GM18861 (cell line): ENCODE measurements around the gene NT5DC2.

ENCODE experiments used
- ATAC-seq: cut with Tn5 transposase; IDR thresholded peaks from one replicate; pipeline ENCODE4 v1.9.1; 2021; ENCODE audit not compliant: unreplicated experiment

Gene NT5DC2

GRCh38 chr3:52490035-52490938, 43.4 kb downstream of the NT5DC2 start:
- ATAC-seq = no peak

GRCh38 chr3:52489453-52489852, 44.2 kb downstream of the NT5DC2 start:
- ATAC-seq = no peak

DNA sequence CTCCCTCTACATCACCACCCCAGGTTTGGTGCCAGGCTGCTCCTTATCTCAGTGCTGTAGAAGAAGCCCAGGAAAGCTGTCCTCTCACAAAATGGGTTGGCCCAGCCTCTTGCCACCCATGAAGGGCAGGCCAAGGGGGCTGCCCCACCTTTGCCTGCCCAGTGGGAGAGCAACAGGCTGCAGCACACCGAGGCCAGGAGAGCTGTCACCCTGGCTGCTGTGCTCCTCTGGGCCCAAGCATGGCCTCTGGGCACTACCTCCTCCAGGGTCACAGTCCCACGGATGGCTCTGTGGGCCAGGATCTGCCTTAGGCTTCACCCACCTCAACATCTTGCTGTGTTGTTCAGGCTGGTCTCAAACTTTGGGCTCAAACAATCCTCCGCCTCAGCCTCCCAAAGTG, 44.9 kb downstream of the NT5DC2 start:
- no peak for ATAC-seq

- no peak for ATAC-seq
Measured at GRCh38 chr3:52487788-52488691, 45.6 kb downstream of the NT5DC2 start.

GRCh38 chr3:52487050-52487787, 46.4 kb downstream of the NT5DC2 start:
- no peak for ATAC-seq

DNA sequence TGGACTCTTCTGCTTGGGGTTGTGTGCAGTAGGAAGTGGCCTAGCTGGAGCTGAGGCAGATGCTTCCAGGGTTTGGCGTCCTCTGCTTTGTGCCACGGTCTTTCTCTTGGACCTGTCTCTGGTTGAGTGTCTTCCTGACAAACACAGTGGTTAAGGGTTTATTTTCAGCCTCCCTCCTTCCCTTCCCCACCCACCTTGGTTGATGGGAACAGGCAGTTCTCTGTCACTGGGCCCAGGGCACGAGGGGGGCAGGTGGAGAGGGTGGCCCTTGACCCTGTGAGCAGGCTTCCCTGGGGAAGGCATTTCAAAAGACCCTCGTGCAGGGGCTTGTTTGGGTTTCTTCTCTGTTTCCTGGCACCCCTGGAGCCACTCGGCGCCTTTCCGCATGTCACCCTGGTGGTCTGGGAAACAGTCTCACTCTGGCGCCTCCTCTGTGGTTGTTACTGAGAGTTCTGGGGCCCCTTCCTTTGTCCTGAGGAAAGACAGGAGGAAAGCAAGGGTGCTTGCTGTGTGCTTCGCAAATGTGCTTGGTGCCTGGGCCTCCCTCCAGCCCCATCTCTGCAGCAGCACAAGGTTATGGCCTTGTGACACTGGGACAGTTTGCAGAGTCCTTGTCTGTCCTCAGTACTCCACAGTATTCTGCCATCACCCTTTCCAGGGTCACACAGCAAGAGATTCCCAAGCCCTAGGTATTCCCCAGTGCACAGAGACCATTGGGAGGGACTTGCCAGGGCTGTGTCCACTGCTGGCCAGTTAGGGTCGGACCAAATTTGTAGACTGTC, 48.8 kb downstream of the NT5DC2 start:
- ATAC-seq = no peak

DNA sequence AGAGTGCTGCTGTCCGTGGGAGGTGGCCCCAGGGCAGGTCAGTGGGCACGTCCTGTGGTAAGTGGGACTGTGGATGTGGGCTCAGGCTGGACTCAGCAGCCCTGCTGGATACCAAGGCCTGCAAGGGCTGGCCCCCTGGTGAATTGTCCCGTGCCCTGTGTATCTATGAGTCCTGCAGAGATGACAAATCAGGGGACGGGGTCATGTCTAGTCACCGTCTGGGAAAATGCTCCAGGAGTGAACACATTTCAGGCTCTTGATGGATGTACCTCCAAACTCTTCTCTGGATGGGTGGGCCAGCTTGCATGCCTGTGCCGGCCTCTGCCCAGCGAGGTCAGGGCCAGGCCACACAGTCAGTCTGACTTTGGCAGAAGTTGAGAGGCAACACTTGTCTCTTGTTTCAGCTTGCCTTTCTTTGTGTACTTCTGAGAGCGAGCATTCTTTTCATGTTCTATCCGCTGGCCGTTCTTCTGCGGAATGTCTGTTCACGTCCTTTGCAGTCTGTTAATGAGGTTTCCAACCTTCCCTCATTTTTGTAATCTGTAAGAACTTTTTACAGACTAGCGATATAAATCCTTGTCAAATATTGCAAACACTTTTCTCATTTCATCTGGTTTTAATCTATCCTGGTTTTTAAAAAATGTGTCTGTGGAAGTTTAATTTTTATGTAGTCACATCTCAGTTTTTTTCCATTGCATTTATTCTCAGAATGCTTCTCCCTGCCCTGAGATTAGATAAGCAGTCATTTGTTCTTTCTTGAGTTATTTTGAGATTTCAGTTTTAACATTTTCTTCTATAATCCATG, 49.9 kb downstream of the NT5DC2 start:
- no peak for ATAC-seq

DNA sequence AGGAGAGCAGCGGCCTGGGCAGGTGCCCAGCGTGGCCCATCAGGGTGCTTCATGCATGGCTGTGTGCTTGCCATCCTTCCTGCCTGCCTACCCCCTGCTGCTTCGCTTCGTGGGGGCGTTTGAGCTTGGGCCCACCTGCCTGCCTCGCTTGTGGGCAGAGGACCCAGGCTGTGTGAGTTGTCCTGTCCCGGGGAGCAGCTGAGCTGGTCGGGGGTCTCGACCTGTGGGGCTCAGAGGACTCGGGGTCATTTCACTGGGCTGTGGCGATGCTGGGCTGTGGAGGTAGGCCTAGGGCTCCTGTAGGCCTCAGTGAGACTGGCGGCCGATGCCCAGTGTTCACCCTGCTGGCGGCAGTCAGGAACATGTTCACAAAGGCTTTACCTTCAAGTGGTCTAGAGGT, 50.6 kb downstream of the NT5DC2 start:
- ATAC-seq = no peak

GRCh38 chr3:52481819-52482521, 51.7 kb downstream of the NT5DC2 start:
- ATAC-seq = no peak

GRCh38 chr3:52480768-52481715, 52.6 kb downstream of the NT5DC2 start:
- no peak for ATAC-seq

DNA sequence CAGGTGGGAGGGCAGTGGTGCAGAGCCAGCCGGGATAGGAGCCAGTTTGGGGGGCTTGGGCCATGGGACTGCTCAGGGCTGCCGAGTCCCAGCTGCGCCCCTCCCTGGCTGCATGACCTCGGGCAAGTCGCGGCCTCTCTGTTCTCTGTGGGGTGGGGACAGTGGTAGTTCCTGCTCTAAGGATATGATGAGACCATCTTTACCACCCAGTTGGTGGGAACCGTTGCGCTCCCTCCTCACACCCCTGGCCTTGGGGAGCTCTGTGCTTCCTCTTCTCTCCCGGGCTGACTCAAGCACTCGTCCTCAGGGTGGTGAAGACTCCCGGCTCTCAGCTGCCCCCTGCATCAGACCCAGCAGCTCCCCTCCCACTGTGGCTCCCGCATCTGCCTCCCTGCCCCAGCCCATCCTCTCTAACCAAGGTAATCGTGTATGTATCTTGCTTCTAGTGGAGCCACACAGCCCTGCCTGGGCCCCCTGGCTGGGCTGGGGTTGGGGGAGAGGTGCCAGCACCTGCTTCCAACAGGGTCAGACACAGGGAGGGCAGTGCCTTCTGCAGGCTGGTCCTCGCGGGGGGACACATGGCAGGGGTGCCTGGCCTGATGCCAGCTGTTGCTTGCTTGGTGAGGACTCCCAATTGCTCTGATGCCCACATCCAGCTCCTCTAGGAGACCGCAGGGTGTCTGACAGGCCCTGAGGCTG, 53.6 kb downstream of the NT5DC2 start:
- no peak for ATAC-seq

GRCh38 chr3:52479037-52479876, 54.4 kb downstream of the NT5DC2 start:
- ATAC-seq = no peak

- no peak for ATAC-seq
Measured at GRCh38 chr3:52477796-52478095, 55.9 kb downstream of the NT5DC2 start.

DNA sequence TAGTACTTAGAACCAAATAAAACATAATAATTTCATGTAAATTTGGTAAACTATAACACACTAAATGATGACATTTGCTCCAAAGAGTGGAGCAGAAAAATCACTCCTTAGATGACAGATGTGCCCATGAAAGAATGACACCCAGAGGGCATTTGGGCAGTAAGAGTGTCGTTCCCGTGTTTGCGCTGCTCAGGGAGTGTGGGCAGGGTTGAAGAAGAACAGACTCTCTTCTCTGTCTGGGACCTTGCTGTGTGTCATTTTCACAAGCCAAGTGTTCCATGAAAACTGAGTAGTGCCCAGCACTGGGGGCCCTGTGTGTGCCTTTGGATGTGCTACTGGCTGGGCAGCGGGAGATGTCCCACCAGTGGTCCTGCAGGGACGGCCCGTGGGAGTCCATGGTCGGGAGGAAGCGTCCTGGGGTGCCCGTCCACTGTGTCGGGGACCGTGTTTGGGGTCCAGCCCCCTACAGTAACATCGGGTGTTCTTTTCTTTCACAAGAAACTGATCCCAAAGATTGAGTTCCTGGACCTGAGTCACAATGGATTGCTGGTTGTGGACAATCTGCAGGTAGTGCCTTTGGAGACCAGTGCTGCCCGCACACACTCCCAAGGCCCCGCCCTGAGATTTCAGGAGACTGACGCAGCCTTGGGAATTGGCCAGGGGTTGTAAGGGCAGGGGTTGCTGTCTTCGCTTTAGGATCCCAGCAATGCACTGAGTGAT, 56.4 kb downstream of the NT5DC2 start:
- no peak for ATAC-seq
